ENCODE data around the gene SPOCK1.

Gene SPOCK1

GRCh38 chr5:137214446-137215189 is 284.5 kb downstream of the SPOCK1 start:
- no peak for TF ChIP-seq CTCF (IDR thresholded peaks at IDR 0.05; ENCODE audit: extremely low read depth, insufficient read depth, missing control alignments)
- in situ Hi-C loops (cut with MboI; ENCODE audit: low pct_unique_long_range_greater_than_20kb, low sequenced_read_pairs, unreplicated experiment): no loop called here
- DNase-seq (ENCODE audit: low spot score): no peak

- no peak for TF ChIP-seq CTCF (IDR thresholded peaks at IDR 0.05; ENCODE audit: extremely low read depth, insufficient read depth, missing control alignments)
- in situ Hi-C loops (cut with MboI; ENCODE audit: low pct_unique_long_range_greater_than_20kb, low sequenced_read_pairs, unreplicated experiment): no loop called here
- DNase-seq (ENCODE audit: low spot score): no peak
These were observed 286.7 kb downstream of the SPOCK1 start for GRCh38 chr5:137212471-137212870.

GRCh38 chr5:137209232-137209809 is 289.8 kb downstream of the SPOCK1 start:
- TF ChIP-seq CTCF (IDR thresholded peaks at IDR 0.05; ENCODE audit: extremely low read depth, insufficient read depth, missing control alignments): no peak
- no peak for DNase-seq (ENCODE audit: low spot score)
- in situ Hi-C loops (cut with MboI; ENCODE audit: low pct_unique_long_range_greater_than_20kb, low sequenced_read_pairs, unreplicated experiment): no loop called here

- no peak for DNase-seq (ENCODE audit: low spot score)
- in situ Hi-C loops (cut with MboI; ENCODE audit: low pct_unique_long_range_greater_than_20kb, low sequenced_read_pairs, unreplicated experiment): no loop called here
- TF ChIP-seq CTCF (IDR thresholded peaks at IDR 0.05; ENCODE audit: extremely low read depth, insufficient read depth, missing control alignments): no peak
These were observed 291.9 kb downstream of the SPOCK1 start for GRCh38 chr5:137207023-137207760.

GRCh38 chr5:137206030-137206715 is 293.0 kb downstream of the SPOCK1 start:
- no peak for DNase-seq (ENCODE audit: low spot score)
- in situ Hi-C loops (cut with MboI; ENCODE audit: low pct_unique_long_range_greater_than_20kb, low sequenced_read_pairs, unreplicated experiment): no loop called here
- TF ChIP-seq CTCF (IDR thresholded peaks at IDR 0.05; ENCODE audit: extremely low read depth, insufficient read depth, missing control alignments): no peak

- DNase-seq (ENCODE audit: low spot score): no peak
- TF ChIP-seq CTCF (IDR thresholded peaks at IDR 0.05; ENCODE audit: extremely low read depth, insufficient read depth, missing control alignments): no peak
- in situ Hi-C loops (cut with MboI; ENCODE audit: low pct_unique_long_range_greater_than_20kb, low sequenced_read_pairs, unreplicated experiment): no loop called here
These were observed 293.7 kb downstream of the SPOCK1 start for GRCh38 chr5:137205231-137206027.
